HepG2 (cell line): Measurements from ENCODE around the gene SLC9A8. TPM values are rescaled to one million over a fixed set of nuclear protein-coding genes. Genes with fewer than 3 reads are reported as not detected.

Experiments
- ATAC-seq: fragments of 200-7000 bp; cut with Tn5 transposase; 3 replicates; pipeline ENCODE4 v1.9.1; 2020; ENCODE audit warnings: mild to moderate bottlenecking, moderate library complexity
- BruUV-seq: library from RNA; stranded (reverse); fragments of 400-500 nt; replicated peaks from 2 replicates; lab custom pipeline; 2021; lab: Mats Ljungman, UMichigan
- CTCF ChIA-PET: fragments of 300-600 bp; formaldehyde crosslinking; extraction: SDS; loops from one replicate; lab custom pipeline; 2021; ENCODE audit warnings: low total read pairs, inconsistent platforms, low intra/inter-chr PET ratio; lab: Yijun Ruan, JAX
- POLR2A ChIA-PET: fragments of 350-600 bp; sonication (Branson Sonifier 250); formaldehyde crosslinking; loops from one replicate; lab custom pipeline; 2020; ENCODE audit warnings: antibody characterized with exemption, inconsistent platforms; lab: Yijun Ruan, JAX
- DNase-seq: peaks from one replicate; pipeline ENCODE4 v3.0.0-alpha.2; 2015; ENCODE audit warnings: low spot score
- FAIRE-seq: peaks from 3 replicates; lab custom pipeline; 2011; peaks lifted over from hg19 to GRCh38; lab: Jason Lieb, UNC
- H2AFZ ChIP-seq: one replicate; pipeline ENCODE4 v1.6.1; 2011; ENCODE audit warnings: low read length, inconsistent platforms
- H3K27ac ChIP-seq: fragments of 300-600 bp; 3 replicates; pipeline ENCODE4 v1.8.0; 2011; ENCODE audit warnings: mixed run types, mild to moderate bottlenecking, mixed read lengths, low read length, inconsistent platforms; ENCODE audit not compliant: insufficient read depth; ENCODE audit errors: extremely low read length
- H3K27me3 ChIP-seq, 2 experiments: fragments of 200-600 bp in 1 of 2; 2 replicates in 1 of 2; 3 replicates in 1 of 2; pipeline versions ENCODE4 v1.6.0 to v1.8.0; 2011; ENCODE audit warnings: low read length in 2 of 2, mild to moderate bottlenecking in 2 of 2, moderate library complexity in 2 of 2, inconsistent platforms in 1 of 2; ENCODE audit not compliant: insufficient read depth in 2 of 2, control insufficient read depth in 1 of 2
- H3K36me3 ChIP-seq, 2 experiments: fragments of 200-600 bp in 1 of 2; replicated peaks in 1 of 2; 2 replicates in 1 of 2; 3 replicates in 1 of 2; pipeline versions ENCODE4 v1.5.1 to v1.8.0; 2011; ENCODE audit warnings: low read length in 2 of 2, inconsistent platforms in 1 of 2; ENCODE audit not compliant: insufficient read depth in 2 of 2, control insufficient read depth in 1 of 2
- H3K4me1 ChIP-seq: 2 replicates; pipeline ENCODE4 v1.5.1; 2012; ENCODE audit warnings: low read length, inconsistent platforms; ENCODE audit not compliant: insufficient read depth
- H3K4me2 ChIP-seq: 2 replicates; pipeline ENCODE4 v1.6.0; 2011; ENCODE audit warnings: low read depth, low read length, inconsistent platforms
- H3K4me3 ChIP-seq, 3 experiments: fragments of 200-600 bp in 1 of 3; sonication (generic), shearing (Covaris generic) in 1 of 3; replicated peaks in 1 of 3; 2 replicates each; pipeline ENCODE4 v1.5.1; 2011 to 2016; ENCODE audit warnings: low read length in 3 of 3, inconsistent platforms in 2 of 3, low read depth in 2 of 3, mild to moderate bottlenecking in 2 of 3, control low read depth in 1 of 3, mixed read lengths in 1 of 3; ENCODE audit not compliant: insufficient read depth in 1 of 3
- H3K79me2 ChIP-seq: one replicate; pipeline ENCODE4 v1.6.1; 2011; ENCODE audit warnings: low read length, inconsistent platforms; ENCODE audit not compliant: insufficient read depth
- H3K9ac ChIP-seq: 2 replicates; pipeline ENCODE4 v1.6.0; 2011; ENCODE audit warnings: mild to moderate bottlenecking, low read depth, low read length, inconsistent platforms; ENCODE audit not compliant: insufficient read depth
- H3K9me3 ChIP-seq: 2 replicates; pipeline ENCODE4 v1.5.1; 2012; ENCODE audit warnings: mild to moderate bottlenecking, low read length
- H4K20me1 ChIP-seq: 2 replicates; pipeline ENCODE4 v1.6.0; 2011; ENCODE audit warnings: inconsistent platforms, mild to moderate bottlenecking, low read length, moderate library complexity; ENCODE audit not compliant: insufficient read depth
- HNRNPL ChIP-seq: fragments of 200-400 bp; formaldehyde crosslinking; IDR thresholded peaks from 2 replicates; pipeline ENCODE4 v1.6.1; 2017; ENCODE audit warnings: mild to moderate bottlenecking, low read depth, low read length
- MBD4 ChIP-seq: IDR thresholded peaks from 2 replicates; pipeline ENCODE4 v1.6.1; 2012; ENCODE audit warnings: low read length, inconsistent platforms, borderline replicate concordance
- PBX3 ChIP-seq: sonication (generic); formaldehyde crosslinking; IDR thresholded peaks from 2 replicates; pipeline ENCODE4 v1.8.1; 2023; ENCODE audit warnings: missing genetic modification reagents, inconsistent platforms, borderline replicate concordance
- PRMT3 ChIP-seq: sonication (generic); formaldehyde crosslinking; IDR thresholded peaks from 2 replicates; pipeline ENCODE4 v1.8.1; 2022; ENCODE audit warnings: low read depth, mild to moderate bottlenecking, moderate library complexity, missing genetic modification reagents, borderline replicate concordance
- RFX3 ChIP-seq: IDR thresholded peaks from 2 replicates; pipeline ENCODE4 v1.6.1; 2016; ENCODE audit warnings: missing biosample characterization, missing genetic modification reagents
- SIN3A ChIP-seq: IDR thresholded peaks from 2 replicates; pipeline ENCODE4 v1.6.1; 2011; ENCODE audit warnings: low read depth, mild to moderate bottlenecking, control low read depth, low read length, borderline replicate concordance
- TRIM24 ChIP-seq: sonication (generic); formaldehyde crosslinking; IDR thresholded peaks from 2 replicates; pipeline ENCODE4 v1.8.0; 2022; ENCODE audit warnings: mild to moderate bottlenecking, missing genetic modification reagents
- ZNF781 ChIP-seq: sonication (generic); formaldehyde crosslinking; IDR thresholded peaks from 2 replicates; pipeline ENCODE4 v1.5.1; 2020; ENCODE audit warnings: borderline replicate concordance, mild to moderate bottlenecking, missing genetic modification reagents; ENCODE audit errors: not compliant biosample characterization
- WGBS: methylation state at CpG from one replicate; pipeline ENCODE4 v1.1.6; 2017; ENCODE audit warnings: low lambda C conversion rate; 5-methylcytosine and 5-hydroxymethylcytosine counted together
- in situ Hi-C: cut with HindIII; loops from 2 replicates; pipeline ENCODE4 v1.10.0; 2017; ENCODE audit warnings: low pct_unique_long_range_greater_than_20kb; ENCODE audit not compliant: extremely low pct_ligation_motif_present
- intact Hi-C: fragments of 100-400 bp; cut with micrococcal nuclease; formaldehyde crosslinking; loops from one replicate; pipeline ENCODE4 v1.10.0; 2022; ENCODE audit not compliant: unreplicated experiment
- polyA plus RNA-seq, 8 experiments: library from polyadenylated mRNA; depleted of rRNA in 3 of 8; stranded (reverse) in 7 of 8; unstranded in 1 of 8; fragments of >200 nt; fragmentation: Illumina TruSeq in 4 of 8; extraction: Trizol in 4 of 8; gene quantifications; 2 replicates each; pipeline versions ENCODE4 v1.2.1 to v1.2.3, GENCODE V29; 2011 to 2016; ENCODE audit warnings: low read depth in 4 of 8, missing spikeins in 1 of 8, mixed read lengths in 1 of 8; ENCODE audit not compliant: insufficient read depth in 1 of 8
- total RNA-seq, 5 experiments: library from RNA; depleted of rRNA; stranded (reverse); fragments of >200 nt; fragmentation: Illumina TruSeq; extraction: Trizol; gene quantifications; 2 replicates each; pipeline ENCODE4 v1.2.3, GENCODE V29; 2016; ENCODE audit warnings: low read depth in 1 of 5
- TF ChIP-seq, protein P1 (sequence below): sonication (generic); formaldehyde crosslinking; IDR thresholded peaks from 2 replicates; pipeline ENCODE4 v1.5.1; 2020; ENCODE audit warnings: mild to moderate bottlenecking, missing genetic modification reagents, borderline replicate concordance
- TF ChIP-seq, protein P2 (sequence below): sonication (generic); formaldehyde crosslinking; IDR thresholded peaks from 2 replicates; pipeline ENCODE4 v1.4.0; 2020; ENCODE audit warnings: missing genetic modification reagents
- TF ChIP-seq, protein P3 (sequence below): sonication (generic); formaldehyde crosslinking; IDR thresholded peaks from 2 replicates; pipeline ENCODE4 v1.5.0; 2020; ENCODE audit warnings: mild to moderate bottlenecking, missing genetic modification reagents, borderline replicate concordance

SLC9A8 gene
- total and polyA plus RNA-seq, 2 of the 13 experiments (the other 11 are each of a cell fraction or from before 2014, with no cell fraction given) = 4.1 to 7.4 TPM

DNA sequence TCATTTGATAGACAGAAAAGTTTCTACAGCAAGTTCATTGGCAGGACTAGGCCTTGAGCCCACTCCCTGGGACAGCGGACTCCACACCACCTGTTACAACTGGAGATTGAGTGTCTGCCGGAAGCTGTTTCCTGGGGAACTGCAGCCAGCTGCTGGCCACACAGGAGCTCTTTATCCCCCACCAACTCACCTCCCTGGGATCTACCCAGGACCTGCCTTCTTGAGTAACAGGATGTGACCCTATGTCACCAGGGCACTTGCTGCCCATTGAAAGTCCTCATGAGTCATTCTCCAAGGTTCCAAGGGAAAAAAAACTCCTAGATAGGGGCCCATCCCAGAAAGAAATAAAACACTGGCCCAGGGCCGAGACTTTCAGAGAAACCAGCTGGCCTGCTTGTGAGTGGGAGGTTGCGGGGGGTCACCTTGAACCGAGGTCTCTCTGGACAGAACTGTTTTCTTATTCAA lies 37.4 kb upstream of the SLC9A8 start:
- H3K27me3 ChIP-seq = no peaks in the 10 kb centered on the region
- peaks cover 74% of the 10 kb centered on the region for H3K4me1 ChIP-seq
- 7% methylated on average over 5 of the region's 5 CpGs for WGBS
- in situ Hi-C loops = no loop called here
- H3K79me2 ChIP-seq = no peaks in the 10 kb centered on the region
- H3K4me3 ChIP-seq = peak overlapping the region in 2 of 3 experiments; percentile 16 to 52; a peak in 3 of 6 replicates
- CTCF ChIA-PET = no interaction called here
- ATAC-seq (peak; percentile 83), FAIRE-seq (peak; percentile 74), DNase-seq (peak; percentile 96)
- H4K20me1 ChIP-seq = no peaks in the 10 kb centered on the region
- intact Hi-C loops = no loop called here
- H3K27ac ChIP-seq = peak overlapping the region; percentile 42
- peak overlapping the region; percentile 2 for H2AFZ ChIP-seq
- H3K9ac ChIP-seq = peak overlapping the region; percentile 46; the same call in 1 of the 2 replicates
- H3K4me2 ChIP-seq = peak overlapping the region; percentile 75
- POLR2A ChIA-PET = interaction anchor here (0.9 to 2.7 kb wide), 11 partner anchors 13 to 161 kb away, joined by 3 to 32 read pairs (median 5); partner anchors contain the start of gene SLC9A8
- no TSS peak for BruUV-seq
- no peaks in the 10 kb centered on the region for H3K36me3 ChIP-seq
- no peaks in the 10 kb centered on the region for H3K9me3 ChIP-seq
- TF ChIP-seq TRIM24 (no peak), PRMT3 (CRISPR knock-in tag) (no peak), HNRNPL (no peak), RFX3 (CRISPR knock-in tag) (peak; percentile 54), ZNF781 (CRISPR knock-in tag) (no peak), SIN3A (peak; percentile 53; the same call in 1 of the 2 replicates), MBD4 (no peak), PBX3 (CRISPR knock-in tag) (no peak)
- TF ChIP-seq, protein P1, sequence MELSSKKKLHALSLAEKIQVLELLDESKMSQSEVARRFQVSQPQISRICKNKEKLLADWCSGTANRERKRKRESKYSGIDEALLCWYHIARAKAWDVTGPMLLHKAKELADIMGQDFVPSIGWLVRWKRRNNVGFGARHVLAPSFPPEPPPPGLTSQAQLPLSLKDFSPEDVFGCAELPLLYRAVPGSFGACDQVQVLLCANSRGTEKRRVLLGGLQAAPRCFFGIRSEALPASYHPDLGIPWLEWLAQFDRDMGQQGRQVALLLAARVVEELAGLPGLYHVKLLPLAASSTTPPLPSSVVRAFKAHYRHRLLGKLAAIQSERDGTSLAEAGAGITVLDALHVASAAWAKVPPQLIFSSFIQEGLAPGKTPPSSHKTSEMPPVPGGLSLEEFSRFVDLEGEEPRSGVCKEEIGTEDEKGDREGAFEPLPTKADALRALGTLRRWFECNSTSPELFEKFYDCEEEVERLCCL (CRISPR knock-in tag) = no peak
- TF ChIP-seq, protein P2, sequence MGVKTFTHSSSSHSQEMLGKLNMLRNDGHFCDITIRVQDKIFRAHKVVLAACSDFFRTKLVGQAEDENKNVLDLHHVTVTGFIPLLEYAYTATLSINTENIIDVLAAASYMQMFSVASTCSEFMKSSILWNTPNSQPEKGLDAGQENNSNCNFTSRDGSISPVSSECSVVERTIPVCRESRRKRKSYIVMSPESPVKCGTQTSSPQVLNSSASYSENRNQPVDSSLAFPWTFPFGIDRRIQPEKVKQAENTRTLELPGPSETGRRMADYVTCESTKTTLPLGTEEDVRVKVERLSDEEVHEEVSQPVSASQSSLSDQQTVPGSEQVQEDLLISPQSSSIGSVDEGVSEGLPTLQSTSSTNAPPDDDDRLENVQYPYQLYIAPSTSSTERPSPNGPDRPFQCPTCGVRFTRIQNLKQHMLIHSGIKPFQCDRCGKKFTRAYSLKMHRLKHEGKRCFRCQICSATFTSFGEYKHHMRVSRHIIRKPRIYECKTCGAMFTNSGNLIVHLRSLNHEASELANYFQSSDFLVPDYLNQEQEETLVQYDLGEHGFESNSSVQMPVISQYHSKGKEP = peak; percentile 75; the same call in 1 of the 2 replicates
- TF ChIP-seq, protein P3, sequence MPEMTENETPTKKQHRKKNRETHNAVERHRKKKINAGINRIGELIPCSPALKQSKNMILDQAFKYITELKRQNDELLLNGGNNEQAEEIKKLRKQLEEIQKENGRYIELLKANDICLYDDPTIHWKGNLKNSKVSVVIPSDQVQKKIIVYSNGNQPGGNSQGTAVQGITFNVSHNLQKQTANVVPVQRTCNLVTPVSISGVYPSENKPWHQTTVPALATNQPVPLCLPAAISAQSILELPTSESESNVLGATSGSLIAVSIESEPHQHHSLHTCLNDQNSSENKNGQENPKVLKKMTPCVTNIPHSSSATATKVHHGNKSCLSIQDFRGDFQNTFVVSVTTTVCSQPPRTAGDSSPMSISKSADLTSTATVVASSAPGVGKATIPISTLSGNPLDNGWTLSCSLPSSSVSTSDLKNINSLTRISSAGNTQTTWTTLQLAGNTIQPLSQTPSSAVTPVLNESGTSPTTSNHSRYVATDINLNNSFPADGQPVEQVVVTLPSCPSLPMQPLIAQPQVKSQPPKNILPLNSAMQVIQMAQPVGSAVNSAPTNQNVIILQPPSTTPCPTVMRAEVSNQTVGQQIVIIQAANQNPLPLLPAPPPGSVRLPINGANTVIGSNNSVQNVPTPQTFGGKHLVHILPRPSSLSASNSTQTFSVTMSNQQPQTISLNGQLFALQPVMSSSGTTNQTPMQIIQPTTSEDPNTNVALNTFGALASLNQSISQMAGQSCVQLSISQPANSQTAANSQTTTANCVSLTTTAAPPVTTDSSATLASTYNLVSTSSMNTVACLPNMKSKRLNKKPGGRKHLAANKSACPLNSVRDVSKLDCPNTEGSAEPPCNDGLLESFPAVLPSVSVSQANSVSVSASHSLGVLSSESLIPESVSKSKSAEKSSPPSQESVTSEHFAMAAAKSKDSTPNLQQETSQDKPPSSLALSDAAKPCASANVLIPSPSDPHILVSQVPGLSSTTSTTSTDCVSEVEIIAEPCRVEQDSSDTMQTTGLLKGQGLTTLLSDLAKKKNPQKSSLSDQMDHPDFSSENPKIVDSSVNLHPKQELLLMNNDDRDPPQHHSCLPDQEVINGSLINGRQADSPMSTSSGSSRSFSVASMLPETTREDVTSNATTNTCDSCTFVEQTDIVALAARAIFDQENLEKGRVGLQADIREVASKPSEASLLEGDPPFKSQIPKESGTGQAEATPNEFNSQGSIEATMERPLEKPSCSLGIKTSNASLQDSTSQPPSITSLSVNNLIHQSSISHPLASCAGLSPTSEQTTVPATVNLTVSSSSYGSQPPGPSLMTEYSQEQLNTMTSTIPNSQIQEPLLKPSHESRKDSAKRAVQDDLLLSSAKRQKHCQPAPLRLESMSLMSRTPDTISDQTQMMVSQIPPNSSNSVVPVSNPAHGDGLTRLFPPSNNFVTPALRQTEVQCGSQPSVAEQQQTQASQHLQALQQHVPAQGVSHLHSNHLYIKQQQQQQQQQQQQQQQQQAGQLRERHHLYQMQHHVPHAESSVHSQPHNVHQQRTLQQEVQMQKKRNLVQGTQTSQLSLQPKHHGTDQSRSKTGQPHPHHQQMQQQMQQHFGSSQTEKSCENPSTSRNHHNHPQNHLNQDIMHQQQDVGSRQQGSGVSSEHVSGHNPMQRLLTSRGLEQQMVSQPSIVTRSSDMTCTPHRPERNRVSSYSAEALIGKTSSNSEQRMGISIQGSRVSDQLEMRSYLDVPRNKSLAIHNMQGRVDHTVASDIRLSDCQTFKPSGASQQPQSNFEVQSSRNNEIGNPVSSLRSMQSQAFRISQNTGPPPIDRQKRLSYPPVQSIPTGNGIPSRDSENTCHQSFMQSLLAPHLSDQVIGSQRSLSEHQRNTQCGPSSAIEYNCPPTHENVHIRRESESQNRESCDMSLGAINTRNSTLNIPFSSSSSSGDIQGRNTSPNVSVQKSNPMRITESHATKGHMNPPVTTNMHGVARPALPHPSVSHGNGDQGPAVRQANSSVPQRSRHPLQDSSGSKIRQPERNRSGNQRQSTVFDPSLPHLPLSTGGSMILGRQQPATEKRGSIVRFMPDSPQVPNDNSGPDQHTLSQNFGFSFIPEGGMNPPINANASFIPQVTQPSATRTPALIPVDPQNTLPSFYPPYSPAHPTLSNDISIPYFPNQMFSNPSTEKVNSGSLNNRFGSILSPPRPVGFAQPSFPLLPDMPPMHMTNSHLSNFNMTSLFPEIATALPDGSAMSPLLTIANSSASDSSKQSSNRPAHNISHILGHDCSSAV (CRISPR knock-in tag) = no peak
